IPS DF 4.7 (cell line): ENCODE results near the gene TDRD7.

Source experiments
- DNase-seq: peaks from one replicate; pipeline ENCODE4 v3.0.0-alpha.2; 2013; ENCODE audit warnings: low spot score; ENCODE audit errors: extremely low read depth

TDRD7 gene

DNA sequence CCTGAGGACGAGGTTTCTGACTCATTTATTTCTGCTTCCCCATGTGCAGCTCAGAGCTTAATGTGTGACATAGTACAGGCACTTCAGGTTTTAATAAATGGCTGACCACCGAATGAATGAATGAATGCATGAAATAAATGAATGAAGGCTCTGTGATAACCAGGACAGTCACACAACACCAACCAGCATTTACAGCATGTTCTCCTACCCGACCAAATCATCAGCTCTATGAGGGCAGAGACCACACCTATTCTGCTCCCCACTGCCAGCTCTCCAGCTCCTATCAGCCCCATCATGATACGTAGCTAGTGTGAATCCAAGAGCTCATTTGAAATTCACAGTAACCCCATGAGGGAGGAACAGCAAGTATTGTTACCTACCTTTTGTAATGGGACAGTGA lies 94.4 kb downstream of the TDRD7 start:
- DNase-seq: no peak

DNA sequence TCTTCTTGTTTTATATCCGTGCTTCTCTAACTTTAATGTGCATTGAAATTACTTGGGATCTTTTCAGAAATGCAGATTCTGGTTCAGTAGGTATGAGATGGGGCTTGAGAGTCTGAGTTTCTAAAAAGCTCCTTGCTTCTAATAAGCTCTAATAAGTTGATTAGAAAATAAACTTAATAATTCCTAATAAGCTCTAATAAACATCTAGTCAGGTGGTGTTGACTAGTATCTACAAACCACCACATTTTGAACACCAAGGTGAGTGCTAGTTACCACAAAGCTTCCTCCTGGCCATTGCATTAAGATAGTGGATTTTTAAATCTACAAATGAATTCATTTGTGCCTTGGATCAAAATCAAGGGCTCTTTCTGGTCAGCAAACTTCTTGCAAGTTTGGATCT lies 94.9 kb downstream of the TDRD7 start:
- no peak for DNase-seq

DNA sequence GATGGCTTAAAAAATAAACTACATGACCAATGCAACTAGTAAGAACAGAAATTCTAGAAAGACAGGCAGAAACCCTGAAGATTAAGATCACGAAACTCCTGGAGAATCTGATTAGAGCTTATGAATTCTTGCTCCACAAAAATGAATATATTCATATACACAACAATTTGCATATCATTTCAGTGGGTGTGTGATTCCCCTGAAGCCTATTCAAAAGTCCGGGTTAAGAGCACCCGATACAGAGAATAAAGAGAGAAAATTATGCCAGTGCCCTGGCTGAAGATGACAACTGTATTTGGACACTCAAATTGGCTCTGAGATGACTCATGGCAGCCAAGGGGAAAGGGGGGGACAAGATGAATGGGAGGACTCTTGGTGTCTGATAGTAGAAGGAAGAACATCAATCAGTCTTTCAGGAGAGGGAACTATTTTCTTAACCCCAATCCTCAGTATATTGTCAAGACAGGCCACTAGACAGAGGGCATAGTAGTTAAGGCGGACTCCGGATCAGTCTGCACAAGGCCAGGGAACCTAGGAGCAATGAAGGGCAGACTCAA lies 95.6 kb downstream of the TDRD7 start:
- no peak for DNase-seq

DNA sequence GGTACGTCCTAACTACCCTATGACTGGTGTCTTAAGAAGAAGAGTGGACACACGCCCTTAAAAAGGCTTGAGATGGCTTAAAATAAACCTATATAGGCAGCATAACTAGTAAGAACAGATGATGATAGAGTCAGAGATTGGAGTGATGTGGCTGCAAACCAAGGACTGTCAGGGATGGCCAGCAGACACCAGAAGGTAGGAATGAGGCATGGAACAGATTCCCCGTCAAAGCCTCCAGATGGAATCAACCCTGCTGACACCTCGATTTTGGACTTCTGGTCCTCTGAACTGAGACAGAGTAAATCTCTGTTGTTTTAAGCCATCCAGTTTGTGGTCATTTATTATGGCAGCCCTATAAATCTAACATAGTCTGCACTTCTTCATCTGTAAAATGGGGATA lies 97.0 kb downstream of the TDRD7 start:
- DNase-seq: no peak

DNA sequence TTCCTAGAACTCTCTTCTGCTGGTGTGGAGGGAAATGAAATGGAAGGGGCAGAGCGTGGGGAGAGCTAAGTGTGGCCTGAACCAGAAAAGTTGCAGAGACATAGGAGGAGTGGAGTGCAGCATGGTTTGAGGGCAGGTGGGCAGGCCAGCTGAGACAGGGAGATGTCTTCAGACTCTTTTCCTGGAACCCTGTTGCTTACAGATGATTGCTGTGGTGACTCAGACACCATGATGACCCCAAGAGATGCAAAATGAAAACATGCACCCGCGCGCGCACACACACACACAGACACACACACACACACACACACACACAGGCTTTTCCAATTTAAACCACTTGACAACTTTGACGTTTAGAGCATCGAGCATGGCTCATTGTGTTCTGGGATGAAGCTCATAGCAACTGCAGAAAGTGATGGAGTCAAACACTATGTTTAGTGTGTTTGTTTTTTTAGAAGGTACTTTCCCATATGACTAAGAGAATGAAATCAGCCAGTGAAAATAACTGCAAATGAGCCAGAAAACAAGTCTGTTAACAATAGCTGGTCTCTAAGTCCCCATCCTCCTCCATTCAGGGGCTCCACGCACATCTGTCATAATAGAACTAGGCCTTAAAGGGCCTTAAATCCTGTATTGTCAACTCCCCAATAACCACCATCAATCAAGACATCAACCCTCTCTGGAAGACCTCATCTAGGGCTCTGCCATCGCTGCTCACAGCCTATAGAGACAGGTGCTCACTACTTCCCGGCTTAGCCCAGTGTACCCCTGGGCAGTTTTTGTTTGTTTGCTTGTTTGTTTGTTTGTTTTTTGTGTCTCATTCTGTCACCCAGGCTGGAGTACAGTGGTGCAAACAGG lies 99.1 kb downstream of the TDRD7 start:
- DNase-seq: no peak

DNA sequence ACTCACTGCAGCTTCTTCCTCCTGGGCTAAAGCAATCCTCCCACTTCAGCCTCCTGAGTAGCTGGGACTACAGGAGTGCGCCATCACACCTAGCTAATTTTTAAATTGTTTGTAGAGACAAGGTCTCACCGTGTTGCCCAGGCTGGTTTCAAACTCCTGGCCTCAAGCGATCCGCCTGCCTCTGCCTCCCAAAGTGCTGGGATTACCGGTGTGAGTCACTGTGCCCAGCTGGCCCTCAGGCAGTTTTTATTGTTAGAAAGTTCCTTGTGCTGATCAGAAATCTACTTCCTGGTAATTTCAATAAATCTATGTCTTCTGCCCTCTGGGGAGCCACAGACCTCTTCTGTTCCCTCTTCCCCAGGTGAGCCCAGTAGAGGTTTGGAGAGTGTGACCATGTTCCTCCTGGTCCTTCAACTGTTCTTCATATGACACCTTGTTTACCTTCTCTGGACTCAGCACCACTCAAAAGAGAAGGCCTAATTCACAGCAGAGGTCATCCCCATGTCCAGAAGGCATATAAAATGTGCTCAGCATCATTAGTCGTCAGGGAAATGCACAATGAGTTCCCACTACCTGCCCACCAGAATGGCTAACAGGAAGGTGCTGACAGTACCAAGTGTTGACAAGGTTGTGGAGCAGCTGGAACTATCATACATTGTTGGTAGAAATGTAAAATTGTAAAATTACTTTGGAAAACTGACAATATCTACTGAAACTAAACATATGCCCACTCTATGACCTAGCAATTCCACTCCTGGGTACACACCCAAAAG lies 99.9 kb downstream of the TDRD7 start:
- no peak for DNase-seq

DNA sequence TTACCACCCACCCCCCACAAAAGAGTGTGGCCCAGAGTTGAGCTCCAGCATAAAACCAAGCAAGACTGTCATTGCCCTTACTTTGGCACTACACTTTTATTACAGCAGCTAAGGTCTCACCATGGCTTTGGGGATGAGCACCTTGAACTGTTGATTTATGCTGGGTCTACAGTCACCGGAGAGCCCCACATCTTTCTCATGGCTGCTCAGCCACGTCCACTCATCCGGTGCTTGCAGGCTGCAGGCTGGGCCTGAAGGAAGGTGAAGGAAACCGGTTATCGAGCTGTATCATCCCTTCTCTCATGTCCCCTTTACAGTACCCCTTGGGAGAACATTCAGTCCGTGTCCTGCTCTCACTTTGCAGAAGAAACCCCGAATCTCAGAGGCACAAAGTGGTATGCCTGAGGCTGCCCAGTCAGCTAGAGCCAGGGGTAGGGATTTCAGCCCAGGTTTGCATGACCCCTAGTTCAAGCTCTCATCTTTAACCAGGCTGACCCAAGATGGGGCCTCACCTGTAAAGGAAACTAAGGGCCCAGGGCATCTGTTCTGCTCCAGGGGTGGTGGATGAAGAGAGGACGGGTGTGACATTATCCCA lies 101.2 kb downstream of the TDRD7 start:
- DNase-seq: no peak

DNA sequence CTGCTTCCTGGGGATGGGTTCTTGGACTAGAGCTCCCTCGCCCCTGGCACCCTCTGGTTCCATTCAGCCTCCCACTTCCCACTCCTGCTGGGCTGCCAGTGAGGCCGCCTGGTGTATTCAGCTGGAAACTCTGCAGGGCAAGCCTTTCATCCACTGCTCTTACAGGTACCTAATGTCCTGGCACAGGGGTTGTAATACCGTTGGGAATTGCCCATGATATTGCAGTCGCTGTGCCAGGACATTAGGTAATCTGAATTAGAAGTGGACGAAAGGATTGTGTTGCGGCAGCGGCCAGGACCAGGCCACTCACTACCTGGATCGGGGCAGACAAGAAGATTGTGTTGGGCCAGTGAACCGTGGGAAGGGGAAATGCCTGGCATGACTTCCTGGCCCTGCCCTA lies 102.6 kb downstream of the TDRD7 start:
- no peak for DNase-seq

DNA sequence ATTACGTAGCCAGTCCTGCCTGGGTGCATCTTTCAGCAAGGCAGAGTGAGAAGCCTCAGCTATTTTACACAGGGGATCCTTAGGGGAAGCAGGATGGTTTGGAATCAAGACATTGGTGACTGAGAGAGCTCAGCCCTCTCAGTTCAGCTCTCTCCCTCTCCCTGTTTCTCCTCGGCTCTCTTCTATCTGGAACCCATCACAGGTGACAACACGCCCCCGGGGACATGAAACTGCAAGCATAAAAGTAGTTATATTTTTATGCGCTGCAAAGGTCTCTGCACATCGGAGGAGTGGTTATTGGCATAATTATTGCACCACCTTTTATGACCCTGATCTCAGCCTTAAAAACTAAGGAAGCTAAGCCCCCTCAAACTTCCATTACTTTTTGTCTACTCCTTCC lies 103.8 kb downstream of the TDRD7 start:
- no peak for DNase-seq

DNA sequence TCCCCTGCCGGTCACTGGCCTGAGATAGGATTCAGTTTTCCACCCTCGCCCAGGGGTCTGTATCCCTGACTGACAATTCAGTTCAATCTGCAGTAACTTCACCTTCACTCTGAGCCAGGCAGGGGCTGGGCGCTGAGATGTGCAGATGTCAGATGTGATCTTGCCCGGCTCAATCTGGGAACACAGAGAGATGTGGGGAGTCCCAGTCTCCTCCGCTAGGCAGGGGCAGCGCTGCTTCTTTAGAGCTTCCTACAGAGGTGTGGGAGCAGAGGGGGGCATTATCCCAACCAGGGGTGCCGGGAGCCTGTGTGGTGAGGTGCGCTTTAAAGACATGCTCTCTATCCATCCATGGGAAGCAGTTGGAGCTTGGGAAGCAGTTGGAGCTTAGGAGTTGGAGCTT lies 104.2 kb downstream of the TDRD7 start:
- no peak for DNase-seq

DNA sequence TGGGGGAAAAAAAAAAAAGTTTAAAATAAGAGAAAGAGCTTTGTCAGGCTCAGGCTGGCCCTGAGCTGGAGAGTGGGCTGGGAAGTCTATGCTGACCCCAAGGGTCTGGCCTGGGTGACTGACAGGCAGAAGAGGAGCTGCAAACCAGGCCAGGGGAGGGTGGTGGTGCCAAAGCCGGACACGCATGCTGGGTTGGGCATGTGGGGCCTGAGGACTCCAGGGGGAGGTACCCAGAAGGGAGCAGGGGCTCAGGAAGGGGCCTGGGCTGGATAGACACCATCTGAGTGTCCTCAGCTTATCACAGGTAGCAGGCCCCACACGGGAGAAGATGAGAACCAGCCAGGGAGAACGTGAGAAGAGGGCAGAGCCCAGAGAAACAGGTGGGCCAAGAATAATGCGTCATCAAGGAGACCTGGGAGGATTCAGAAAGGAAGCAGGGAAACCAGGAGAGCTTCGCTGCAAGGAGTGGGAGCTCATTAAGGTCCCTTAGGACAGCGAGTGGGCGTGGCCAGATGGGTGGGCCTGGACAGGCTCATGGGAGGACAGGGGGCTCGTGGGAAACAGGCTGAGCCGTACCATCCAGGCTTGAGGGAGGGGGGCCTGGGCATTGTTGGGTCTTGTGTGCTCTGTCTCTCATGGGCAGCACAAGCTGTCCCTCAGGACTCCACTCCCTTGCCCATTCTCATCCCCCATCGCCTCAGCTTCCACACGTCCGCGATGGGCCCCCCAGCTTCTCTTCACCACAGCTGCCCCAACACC lies 105.6 kb downstream of the TDRD7 start:
- no peak for DNase-seq

DNA sequence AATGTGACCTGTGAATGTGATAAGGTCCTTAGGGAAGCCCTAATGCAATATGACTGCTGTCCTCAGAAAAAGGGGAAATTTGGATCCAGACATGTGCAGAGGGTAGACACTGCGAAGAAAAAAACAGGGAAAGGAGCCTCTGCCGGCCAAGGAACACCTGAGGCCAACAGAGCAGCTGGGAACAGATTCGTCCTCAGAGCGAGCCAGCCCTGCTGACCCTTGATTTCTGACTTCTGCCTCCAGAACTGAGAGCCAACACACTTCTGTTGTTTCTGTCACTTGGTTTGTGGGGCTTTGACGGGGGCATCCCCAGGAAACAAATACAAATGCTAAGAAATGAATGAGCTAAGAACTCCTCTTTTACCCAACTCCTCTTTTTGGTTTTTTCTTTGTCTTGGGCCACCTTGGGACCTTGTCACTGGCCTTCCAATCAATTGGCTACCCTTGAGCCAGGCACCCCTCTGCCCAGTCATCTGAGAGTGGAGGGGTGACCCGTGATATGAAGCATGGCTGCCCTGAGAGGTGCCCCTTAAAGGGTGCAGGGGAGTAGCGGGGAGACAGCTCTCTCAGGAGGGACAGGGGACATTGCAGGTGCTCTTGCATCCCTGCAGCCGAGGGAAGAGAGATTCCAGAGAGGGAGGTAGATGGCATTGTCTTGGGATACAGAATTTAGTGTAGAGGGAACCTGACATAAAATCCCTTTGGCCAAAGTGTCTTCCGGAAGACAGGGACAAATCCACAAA lies 106.4 kb downstream of the TDRD7 start:
- no peak for DNase-seq

DNA sequence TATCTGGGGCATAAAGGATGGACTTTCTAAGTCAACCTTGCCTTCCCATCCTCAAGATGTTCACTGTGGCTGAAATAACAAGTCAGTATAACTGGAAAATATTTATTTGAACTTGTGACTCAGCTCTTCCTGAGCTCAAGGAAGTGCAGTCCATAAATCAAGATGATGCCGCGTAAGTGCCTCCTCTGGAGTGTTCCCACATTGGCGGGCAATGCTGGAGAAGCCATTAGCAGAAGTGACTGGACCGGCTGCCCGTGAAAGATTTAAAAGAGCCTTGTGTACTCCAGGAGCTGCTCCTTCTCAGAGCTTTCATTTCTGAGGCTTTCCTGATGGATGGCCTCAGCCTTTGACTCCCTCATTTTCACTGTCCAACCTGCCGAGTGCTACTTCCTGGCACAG lies 107.0 kb downstream of the TDRD7 start:
- DNase-seq: no peak

DNA sequence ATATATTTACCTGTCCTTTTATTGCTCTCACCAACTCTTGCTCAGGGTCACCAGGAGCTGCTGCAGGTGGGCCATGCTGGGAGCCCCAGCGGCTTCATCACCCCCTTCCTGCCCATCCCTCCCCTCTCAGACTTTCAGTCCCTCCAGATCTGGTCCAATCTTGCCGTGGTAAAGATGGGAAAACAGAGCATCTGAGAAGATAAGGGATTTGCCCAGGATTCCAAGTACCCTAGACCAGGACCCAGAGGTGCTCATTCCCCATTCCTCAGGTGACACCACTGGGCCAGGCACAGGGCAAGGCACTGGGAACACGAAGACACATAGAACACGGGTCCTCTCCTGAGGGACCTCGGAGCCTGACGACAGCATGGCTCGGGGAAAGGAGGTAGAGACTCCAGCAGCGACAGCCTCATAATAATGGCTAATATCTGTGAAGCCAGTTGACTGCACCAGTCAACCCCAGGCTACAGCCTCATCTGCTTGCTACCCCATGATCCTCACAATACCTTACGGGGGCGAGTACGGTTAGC lies 107.6 kb downstream of the TDRD7 start:
- DNase-seq: no peak

DNA sequence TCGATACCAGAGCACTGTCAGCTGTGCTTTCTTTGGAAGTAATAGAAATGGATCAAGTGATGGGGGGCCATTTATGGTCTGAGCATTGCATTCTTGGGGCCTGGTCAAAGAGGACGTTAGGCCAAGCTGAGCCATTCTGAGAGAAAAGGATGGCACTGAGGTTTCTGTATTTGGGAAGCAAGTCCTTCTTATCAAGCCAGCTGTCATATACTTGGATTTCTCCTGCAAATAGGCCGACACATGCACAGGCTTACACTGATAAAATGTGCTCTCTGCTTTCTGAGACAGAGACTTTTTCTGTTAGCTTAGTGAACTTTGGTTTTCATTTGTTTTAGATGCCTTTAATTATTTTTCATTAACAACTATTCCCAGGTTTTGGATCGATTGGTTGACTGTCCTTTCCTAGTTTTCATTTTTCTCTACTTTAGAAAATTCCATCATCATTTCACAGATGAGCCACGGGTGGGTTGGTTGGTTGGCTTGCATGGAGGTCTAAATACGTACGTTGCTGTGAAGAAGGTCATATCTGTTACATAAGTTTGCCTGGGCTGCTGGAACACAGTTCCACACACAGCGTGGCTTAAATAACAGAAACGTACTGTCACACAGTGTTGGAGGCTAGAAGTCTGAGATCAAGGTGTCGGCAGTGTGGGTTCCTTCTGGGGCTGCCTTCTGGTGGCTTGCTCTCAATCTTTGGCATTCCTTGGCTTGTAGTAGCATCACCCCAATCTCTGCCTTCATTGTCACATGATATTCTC lies 109.9 kb downstream of the TDRD7 start:
- DNase-seq: no peak

DNA sequence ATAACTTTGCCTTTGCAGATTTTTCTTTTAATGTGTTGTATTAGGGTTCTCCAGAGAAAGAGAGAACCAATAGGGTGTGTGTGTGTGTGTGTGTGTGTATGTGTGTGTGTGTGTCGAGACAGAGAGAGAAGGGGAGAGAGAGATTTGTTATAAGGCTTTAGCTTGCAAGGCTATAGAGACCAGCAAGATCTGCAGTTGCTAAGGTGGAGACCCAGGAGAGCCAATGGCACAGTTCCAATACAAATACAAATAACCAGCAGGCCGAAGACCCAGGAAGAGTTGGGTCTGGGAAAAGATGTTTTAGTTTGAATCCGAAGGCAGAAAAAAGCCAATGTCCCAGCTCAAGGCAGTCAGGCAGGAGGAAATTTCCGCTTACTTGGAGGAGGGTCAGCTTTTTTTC lies 112.5 kb downstream of the TDRD7 start:
- DNase-seq: no peak

DNA sequence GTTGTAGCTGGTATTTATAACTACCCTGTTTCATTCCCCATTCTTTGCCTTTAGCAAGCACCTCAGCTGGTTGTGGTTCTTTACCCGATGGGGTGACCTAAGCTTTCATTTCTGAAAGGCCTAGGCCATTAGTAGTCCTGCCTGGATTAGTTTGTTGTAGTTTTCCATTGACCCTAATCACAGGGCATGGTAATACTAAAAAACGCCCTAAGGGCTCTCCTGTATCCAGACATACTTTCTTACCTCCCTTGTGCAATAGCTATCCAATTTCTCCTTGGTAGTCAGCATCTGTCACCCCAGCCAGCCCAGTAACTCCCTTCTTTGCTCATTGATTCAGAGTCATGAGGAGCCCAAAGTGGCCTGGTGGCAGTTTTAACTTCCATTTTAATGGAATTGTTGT lies 113.6 kb downstream of the TDRD7 start:
- no peak for DNase-seq

DNA sequence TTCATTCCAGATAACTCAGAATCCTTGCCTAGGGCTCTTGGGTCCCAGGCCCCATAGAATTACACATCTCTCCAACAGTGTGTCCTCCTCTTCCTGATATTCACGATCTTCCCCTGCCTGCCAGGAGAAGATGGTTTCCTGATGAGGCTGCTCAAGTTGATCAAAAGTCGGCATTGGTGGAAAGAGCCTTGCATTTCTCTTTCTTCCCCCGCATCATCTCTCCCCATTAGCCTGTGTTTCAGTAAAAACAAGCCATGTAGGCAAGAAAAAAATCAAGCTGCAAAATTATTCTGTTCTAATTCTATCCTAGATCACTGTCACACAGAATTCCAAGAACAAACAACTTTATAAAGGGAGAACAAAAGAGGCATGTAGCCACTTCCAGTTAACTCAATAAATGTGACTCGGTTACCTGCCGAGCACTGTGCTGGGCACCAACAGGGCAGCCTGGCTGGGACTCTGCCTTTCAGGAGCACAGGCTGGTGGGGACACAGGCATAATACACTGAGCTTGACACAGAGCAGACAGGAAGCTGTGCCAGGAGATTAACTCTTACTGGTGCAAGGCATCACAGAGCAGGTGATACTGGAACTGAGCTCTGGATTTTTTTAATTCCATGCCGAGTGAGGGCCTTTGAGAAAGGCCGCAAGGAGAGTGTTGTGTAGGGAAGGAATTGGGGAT lies 115.1 kb downstream of the TDRD7 start:
- no peak for DNase-seq
